HepG2 (cell line): ENCODE measurements around the gene MCF2L. TPM values are rescaled to one million over a fixed set of nuclear protein-coding genes. Genes with fewer than 3 reads are reported as not detected.

ENCODE experiments used
- polyA plus RNA-seq, 8 experiments: library from polyadenylated mRNA; depleted of rRNA in 3 of 8; stranded (reverse) in 7 of 8; unstranded in 1 of 8; fragments of >200 nt; fragmentation: Illumina TruSeq in 4 of 8; extraction: Trizol in 4 of 8; gene quantifications; 2 replicates each; pipeline versions ENCODE4 v1.2.1 to v1.2.3, GENCODE V29; 2011 to 2016; ENCODE audit warnings: low read depth in 4 of 8, missing spikeins in 1 of 8, mixed read lengths in 1 of 8; ENCODE audit not compliant: insufficient read depth in 1 of 8
- total RNA-seq, 5 experiments: library from RNA; depleted of rRNA; stranded (reverse); fragments of >200 nt; fragmentation: Illumina TruSeq; extraction: Trizol; gene quantifications; 2 replicates each; pipeline ENCODE4 v1.2.3, GENCODE V29; 2016; ENCODE audit warnings: low read depth in 1 of 5

The MCF2L gene
- total and polyA plus RNA-seq, 2 of the 13 experiments (the other 11 are each of a cell fraction or from before 2014, with no cell fraction given): 19.4 to 28.4 TPM

Other genes with a start within 250 kb of the MCF2L start
- gene F7, start 136.6 kb downstream of the MCF2L start, total RNA-seq (2016; rRNA removed; fragmentation: Illumina TruSeq; extraction: Trizol): 7.2 and 12.6 TPM in 2 replicates
- 26.5 and 39.9 TPM in 2 replicates for gene F7, start 136.6 kb downstream of the MCF2L start, polyA plus RNA-seq (2011; rRNA removed)
- gene F10, start 153.6 kb downstream of the MCF2L start, total RNA-seq (2016; rRNA removed; fragmentation: Illumina TruSeq; extraction: Trizol): 19.9 and 58.4 TPM in 2 replicates
- 237 and 317 TPM in 2 replicates for gene F10, start 153.6 kb downstream of the MCF2L start, polyA plus RNA-seq (2011; rRNA removed)
- gene PROZ, start 189.4 kb downstream of the MCF2L start, total RNA-seq (2016; rRNA removed; fragmentation: Illumina TruSeq; extraction: Trizol): 2.1 and 5.6 TPM in 2 replicates
- 22.5 and 26.1 TPM in 2 replicates for gene PROZ, start 189.4 kb downstream of the MCF2L start, polyA plus RNA-seq (2011; rRNA removed)
- 65.0 and 76.4 TPM in 2 replicates for gene PCID2, start 239.5 kb downstream of the MCF2L start, total RNA-seq (2016; rRNA removed; fragmentation: Illumina TruSeq; extraction: Trizol)
- 104 and 111 TPM in 2 replicates for gene PCID2, start 239.5 kb downstream of the MCF2L start, polyA plus RNA-seq (2011; rRNA removed)
- 75.3 and 95.5 TPM in 2 replicates for gene CUL4A, start 240.4 kb downstream of the MCF2L start, total RNA-seq (2016; rRNA removed; fragmentation: Illumina TruSeq; extraction: Trizol)
- gene CUL4A, start 240.4 kb downstream of the MCF2L start, polyA plus RNA-seq (2011; rRNA removed): 51.2 and 60.8 TPM in 2 replicates